ENCODE data around the gene NCF4.

GRCh38 chr22:36838119-36839030 is 22.4 kb upstream of the NCF4 start:
- no peak for TF ChIP-seq CTCF (conservative IDR thresholded peaks at IDR 0.05; ENCODE audit: low read depth, low read length)
- no peak for TF ChIP-seq RAD21 (IDR thresholded peaks at IDR 0.05; ENCODE audit: low read length)
- no peak for TF ChIP-seq CHD1 (IDR thresholded peaks at IDR 0.05; ENCODE audit: low read depth, low read length)
- no peak for TF ChIP-seq POLR2A (IDR thresholded peaks at IDR 0.05; ENCODE audit: low read depth, low read length)
- no peak for TF ChIP-seq ELK1 (IDR thresholded peaks at IDR 0.05; ENCODE audit: borderline replicate concordance, low read depth, low read length)
- no peak for TF ChIP-seq MXI1 (IDR thresholded peaks at IDR 0.05; ENCODE audit: borderline replicate concordance, low read depth, low read length)
- no peak for TF ChIP-seq NFE2L2 (IDR thresholded peaks at IDR 0.05; ENCODE audit: low read depth, low read length)
- no peak for TF ChIP-seq RFX5 (IDR thresholded peaks at IDR 0.05; ENCODE audit: low read depth, low read length)
- TF ChIP-seq BHLHE40 (IDR thresholded peaks at IDR 0.05; ENCODE audit: low read depth, low read length): no peak

Data from IMR-90 (cell line).